GM21619 (cell line): ENCODE data around the gene TRAPPC14.

Source experiments
- ATAC-seq: cut with Tn5 transposase; IDR thresholded peaks from one replicate; pipeline ENCODE4 v1.9.1; 2021; ENCODE audit not compliant: unreplicated experiment

Gene TRAPPC14

DNA sequence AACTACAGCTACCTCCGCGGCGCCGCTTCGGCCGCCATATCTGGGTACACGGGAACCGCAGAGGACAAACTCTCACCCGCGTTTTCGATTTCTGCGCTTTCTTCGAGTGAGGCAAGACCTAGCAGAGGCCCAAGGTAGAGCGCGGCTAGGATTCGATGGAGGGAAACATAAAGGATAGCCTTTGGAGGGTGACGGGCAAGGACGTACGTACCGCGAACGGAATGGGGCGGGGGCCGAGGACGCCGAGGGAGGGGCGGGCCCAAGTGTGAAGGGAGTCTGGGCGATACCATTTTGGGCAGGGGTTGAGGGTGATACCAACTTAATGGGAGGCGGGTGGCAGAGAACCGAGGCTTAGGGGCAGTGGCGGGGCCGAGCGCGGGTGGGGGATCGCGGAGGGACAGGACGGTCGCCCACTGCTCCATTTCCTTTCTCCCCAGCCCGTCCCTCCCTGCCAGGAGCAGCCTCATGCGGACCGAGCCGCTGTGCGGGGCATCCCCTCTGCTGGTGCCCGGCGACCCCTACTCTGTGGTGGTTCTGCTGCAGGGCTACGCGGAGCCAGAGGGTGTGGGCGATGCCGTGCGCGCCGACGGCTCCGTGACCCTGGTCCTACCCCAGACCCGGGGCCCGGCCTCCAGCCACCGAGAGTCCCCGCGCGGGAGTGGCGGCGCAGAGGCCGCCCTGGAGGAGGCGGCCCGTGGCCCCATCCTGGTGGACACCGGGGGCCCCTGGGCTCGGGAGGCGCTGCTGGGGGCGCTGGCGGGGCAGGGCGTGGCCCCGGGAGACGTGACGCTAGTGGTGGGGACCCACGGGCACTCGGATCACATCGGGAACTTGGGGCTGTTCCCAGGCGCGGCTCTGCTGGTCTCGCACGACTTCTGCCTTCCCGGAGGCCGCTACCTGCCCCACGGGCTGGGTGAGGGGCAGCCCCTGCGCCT is 31.3 kb downstream of the TRAPPC14 start, which contains the start of gene MBLAC1:
MBLAC1 (plus strand) TSS at position 37 of the 935 bp plus-strand sequence; CDS start at position 466, 429 bp downstream.
- peak; percentile 58 for ATAC-seq

DNA sequence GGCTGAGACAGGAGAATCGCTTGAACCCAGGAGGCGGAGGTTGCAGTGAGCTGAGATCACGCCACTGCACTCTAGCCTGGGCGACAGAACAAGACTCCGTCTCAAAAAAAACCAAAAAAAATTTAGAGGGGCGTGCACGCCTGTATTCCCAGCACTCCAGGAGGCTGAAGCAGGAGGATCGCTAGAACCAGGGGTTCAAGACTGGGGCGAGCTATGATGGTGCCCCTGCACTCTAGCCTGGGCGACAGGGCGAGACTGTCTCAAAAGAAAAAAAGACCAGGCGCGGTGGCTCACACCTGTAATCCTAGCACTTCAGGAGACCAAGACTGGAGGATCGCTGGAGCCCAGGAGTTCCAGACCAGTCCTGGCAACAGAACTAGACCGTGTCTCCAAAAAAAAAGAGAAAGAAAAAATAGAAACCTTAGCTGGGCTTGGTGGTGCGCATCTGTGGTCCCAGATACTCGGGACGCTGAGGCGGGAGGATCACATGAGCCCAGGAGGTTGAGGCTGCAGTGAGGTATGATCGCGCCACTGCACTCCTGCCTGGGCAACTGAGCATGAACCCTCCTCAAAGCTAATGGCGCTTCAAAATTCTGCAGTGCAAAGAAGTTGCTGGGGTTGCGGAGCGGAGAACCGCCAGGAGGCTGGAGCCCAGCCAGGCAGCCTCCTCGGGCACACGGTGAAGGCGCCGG is 32.1 kb downstream of the TRAPPC14 start:
- peak; percentile 15 for ATAC-seq

- ATAC-seq = no peak
These were observed 34.0 kb downstream of the TRAPPC14 start for GRCh38 chr7:100124301-100125230.

- no peak for ATAC-seq
These were observed 36.0 kb downstream of the TRAPPC14 start for GRCh38 chr7:100122568-100122967.

DNA sequence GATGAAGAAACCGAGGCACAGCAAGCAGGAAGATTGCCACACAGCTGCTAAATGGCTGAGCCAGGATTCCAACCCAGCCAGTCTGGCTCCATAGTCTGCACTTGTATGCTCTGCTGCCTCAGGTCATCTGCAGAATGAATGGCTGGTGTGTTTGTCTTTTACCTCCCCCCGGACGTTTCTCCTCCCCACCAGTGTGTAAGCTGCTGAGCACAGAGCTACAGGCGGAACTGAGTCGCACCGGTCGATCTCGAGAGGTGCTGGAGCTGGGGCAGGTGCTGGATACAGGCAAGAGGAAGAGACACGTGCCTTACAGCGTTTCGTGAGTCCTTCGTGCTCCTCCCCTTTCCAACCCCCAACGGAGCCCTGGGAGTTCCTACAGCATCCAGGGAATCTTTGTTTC is 36.5 kb downstream of the TRAPPC14 start:
- ATAC-seq = no peak

DNA sequence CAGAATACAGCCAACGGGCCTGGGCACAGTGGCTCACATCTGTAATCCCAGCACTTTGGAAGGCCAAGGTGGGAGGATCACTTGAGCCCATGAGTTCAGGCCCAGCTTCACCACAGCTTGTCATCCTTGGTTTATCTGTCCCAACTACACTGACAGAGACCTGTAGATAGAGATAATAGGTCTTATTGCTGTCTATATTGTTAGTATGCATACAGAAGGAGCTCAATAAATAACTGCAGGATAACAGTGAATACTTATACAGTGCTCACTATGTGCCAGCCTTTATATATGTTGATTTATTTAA is 37.8 kb downstream of the TRAPPC14 start:
- no peak for ATAC-seq

DNA sequence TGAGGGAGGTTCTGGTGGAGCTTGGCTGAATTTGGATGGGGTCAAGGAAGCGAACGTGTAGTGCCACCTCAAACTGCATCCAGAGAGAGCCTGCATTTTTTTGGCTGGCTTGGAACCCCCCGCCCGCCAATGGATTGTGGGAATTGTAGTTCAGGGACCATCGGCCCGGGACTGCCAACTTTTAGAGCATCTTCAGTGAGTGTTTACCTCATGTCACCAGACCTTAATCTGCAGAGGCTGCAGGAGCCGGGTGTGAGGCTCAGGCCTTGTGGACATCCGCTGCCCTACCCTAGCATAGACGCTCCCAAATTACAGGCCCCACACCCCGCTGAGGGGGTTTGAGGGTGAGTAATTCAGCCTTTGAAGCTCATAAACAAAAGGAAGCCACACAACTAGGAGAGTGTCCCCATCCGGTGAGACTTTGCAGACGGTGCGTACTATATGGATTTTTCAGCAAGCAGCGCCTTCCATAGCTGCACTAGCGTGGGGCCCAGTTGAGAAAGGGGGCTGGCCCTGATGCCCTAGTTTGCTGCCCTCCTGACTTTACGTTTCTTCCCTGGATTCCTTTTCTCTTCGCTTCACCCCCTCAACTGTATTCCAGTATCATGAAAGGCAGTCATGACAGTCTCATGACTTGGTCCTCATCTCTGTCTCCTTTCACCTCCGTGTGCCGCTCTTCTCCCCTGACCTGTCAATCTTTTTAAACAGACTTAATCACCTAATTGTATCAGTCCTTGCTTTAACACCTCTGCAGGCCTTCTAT is 38.4 kb downstream of the TRAPPC14 start:
- peak; percentile 32 for ATAC-seq

GRCh38 chr7:100119072-100119969 is 39.2 kb downstream of the TRAPPC14 start, which contains the start of the genes CNPY4 and TAF6:
Gene CNPY4, plus strand, starts transcription at chr7:100119634. Its CDS starts 111 bp downstream, at chr7:100119745.
Gene TAF6, minus strand, starts transcription at chr7:100119358. Its CDS starts 5,149 bp downstream, at chr7:100114209.
- ATAC-seq = peak; percentile 71

- no peak for ATAC-seq
These were observed 40.0 kb downstream of the TRAPPC14 start for GRCh38 chr7:100118388-100119071.

DNA sequence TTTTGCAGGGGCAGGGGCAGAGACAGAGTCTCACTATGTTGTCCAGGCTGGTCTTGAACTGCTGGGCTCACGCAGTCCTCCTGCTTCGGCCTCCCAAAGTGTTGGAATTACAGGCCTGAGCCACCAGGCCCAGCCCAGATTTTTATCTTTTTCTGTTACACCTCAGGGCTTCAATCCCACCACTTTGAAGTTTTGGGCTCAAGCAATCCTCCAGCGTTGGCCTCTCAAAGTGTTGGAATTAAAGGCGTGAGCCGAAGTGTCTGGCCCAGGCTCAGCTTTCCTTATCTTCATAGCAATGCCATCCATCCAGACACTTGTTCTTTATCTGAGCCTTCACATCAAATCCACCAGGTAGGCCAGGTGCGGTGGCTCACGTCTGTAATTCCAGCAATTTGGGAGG is 43.5 kb downstream of the TRAPPC14 start:
- no peak for ATAC-seq

DNA sequence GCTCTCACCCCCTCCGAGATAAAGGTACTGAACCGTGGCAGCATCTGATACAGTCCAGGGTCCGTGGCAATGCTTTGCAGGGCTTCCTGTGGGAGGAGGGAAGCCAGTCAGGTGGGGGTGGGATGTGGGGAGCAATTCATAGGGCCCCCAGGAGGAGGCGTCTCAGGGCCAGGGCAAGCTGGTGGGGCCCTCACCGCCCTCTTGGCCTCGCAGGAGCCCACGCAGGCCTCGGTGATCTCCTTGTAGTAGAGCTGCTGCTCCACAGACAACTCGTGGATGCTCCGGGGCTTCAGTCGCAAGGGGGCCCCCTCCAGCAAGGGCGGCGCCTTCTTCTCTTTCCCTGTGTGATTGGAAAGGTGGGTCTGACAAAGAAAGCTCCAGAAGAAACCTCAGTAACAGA is 46.6 kb downstream of the TRAPPC14 start:
- ATAC-seq = no peak

DNA sequence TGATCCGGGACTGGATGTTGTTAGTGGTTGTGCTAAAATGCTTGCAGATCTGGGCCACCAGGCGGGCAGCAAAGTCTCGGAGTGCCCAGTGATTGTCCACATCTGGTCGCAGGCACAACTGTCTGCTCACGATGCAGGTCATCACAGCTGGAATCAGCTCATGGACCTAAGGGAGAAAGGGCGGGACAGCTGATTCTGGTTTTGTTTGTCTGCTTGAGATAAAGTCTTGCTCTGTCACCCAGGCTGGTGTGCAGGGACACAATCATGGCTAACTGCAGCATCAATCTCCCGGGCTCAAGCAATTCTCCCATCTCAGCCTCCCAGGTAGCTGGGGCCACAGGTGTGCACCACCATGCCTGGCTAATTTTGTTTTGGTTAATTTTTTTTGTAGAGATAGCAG is 47.4 kb downstream of the TRAPPC14 start:
- no peak for ATAC-seq

- no peak for ATAC-seq
These were observed 48.9 kb downstream of the TRAPPC14 start for GRCh38 chr7:100109521-100110163.

DNA sequence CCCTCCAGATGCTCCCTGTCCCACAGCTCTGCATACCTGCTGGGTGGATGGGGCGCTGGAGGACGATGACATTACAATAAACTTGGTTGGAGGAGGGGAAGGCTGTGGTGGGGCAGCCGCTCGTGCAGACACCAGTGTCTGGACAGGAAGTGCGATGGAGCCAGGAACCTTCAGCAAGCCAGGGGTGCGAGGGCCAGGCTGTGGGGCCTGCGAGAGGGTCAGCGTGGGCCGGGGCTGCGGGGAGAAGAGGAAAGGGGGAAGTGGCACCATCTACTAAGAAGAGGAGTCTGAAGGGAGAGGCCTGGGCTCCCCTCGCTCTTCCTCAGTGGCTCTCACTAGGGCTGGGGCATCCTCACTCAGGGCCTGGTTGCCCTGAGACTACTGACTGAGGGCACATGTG is 50.6 kb downstream of the TRAPPC14 start:
- no peak for ATAC-seq

- ATAC-seq = no peak
These were observed 51.3 kb downstream of the TRAPPC14 start for GRCh38 chr7:100107125-100107737.

DNA sequence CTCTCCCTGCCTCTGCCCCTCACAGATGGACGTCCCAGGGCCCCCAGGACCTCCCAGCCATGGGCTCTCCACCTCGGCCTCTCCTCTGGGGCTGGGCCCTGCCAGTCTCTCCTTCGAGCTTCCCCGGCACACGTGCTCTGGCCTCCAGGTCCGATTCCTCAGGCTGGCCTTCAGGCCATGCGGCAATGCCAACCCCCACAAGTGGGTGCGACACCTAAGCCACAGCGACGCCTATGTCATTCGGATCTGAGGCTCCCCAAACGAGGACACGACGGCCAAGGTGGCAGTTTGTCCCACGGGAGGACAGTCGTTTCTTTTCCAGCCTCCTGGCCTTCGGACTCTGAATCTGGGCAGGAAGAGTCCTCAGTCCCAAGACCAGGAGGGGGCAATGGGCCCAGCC is 51.9 kb downstream of the TRAPPC14 start:
- ATAC-seq = no peak

DNA sequence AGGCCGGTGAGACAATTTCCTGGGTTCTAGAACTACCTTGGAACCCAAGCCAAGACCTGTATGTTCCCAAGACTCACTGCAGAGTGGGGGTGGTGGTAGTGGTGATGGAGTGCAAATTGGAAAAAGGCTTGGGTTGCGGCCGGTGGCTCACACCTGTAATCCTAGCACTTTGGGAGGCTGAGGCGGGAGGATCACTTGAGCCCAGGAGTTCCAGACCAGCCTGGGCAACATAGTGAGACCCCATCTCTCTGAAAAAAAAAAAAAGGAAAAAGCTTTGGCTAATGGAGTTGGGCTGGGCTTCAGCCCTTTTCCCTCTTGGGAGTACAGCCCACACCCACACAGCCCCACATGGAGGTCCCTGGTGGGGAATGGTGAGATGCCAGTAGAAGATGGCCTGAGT is 53.0 kb downstream of the TRAPPC14 start:
- no peak for ATAC-seq
